Upper lobe of right lung (tissue), 1 donor: ENCODE data around the gene DAZAP2. TPM values are rescaled to one million over a fixed set of nuclear protein-coding genes. Genes with fewer than 3 reads are reported as not detected.
"Not testable (repeated sequence)": the region's sequence is repeated elsewhere in the genome, so short reads cannot be mapped to it uniquely, and the experiment has no call there.

Experiments used
- ATAC-seq: fragments of 200-7000 bp; cut with Tn5 transposase; one replicate; pipeline ENCODE4 v1.9.1; 2020; ENCODE audit warnings: mild to moderate bottlenecking, moderate library complexity
- DNase-seq: peaks from one replicate; pipeline ENCODE4 v3.0.0-alpha.2; 2020
- H3K27ac ChIP-seq: fragments of 200-600 bp; one replicate; pipeline ENCODE4 v1.8.0; 2022
- H3K27me3 ChIP-seq: fragments of 200-600 bp; one replicate; pipeline ENCODE4 v1.8.0; 2022; ENCODE audit warnings: mild to moderate bottlenecking
- H3K36me3 ChIP-seq: fragments of 200-600 bp; one replicate; pipeline ENCODE4 v1.8.0; 2022
- H3K4me1 ChIP-seq: fragments of 200-600 bp; one replicate; pipeline ENCODE4 v1.8.0; 2022
- H3K4me3 ChIP-seq: fragments of 200-600 bp; one replicate; pipeline ENCODE4 v1.8.0; 2022; ENCODE audit warnings: mild to moderate bottlenecking
- H3K9me3 ChIP-seq: fragments of 200-600 bp; one replicate; pipeline ENCODE4 v1.8.0; 2022
- intact Hi-C: fragments of 100-400 bp; cut with DNase I; formaldehyde crosslinking; loops from one replicate; pipeline ENCODE4 v1.11.0; 2022
- total RNA-seq: library from RNA; stranded (reverse); fragmentation: NEBNext Ultra II Directional; extraction: Animal tissue kit (Norgen Biotek cat#: 25700); gene quantifications from one replicate; pipeline ENCODE4 v1.2.1, GENCODE V29; 2021
- TF ChIP-seq, protein P1 (sequence below): fragments of 200-600 bp; IDR thresholded peaks from one replicate; pipeline ENCODE4 v1.8.0; 2022; ENCODE audit warnings: antibody characterized with exemption
- donor health status: DM: no; HTN: yes; CAD: no; lungs with severe emphysema.

DAZAP2 gene
- total RNA-seq, 1 donor from 2014 or later = 244 TPM

DNA sequence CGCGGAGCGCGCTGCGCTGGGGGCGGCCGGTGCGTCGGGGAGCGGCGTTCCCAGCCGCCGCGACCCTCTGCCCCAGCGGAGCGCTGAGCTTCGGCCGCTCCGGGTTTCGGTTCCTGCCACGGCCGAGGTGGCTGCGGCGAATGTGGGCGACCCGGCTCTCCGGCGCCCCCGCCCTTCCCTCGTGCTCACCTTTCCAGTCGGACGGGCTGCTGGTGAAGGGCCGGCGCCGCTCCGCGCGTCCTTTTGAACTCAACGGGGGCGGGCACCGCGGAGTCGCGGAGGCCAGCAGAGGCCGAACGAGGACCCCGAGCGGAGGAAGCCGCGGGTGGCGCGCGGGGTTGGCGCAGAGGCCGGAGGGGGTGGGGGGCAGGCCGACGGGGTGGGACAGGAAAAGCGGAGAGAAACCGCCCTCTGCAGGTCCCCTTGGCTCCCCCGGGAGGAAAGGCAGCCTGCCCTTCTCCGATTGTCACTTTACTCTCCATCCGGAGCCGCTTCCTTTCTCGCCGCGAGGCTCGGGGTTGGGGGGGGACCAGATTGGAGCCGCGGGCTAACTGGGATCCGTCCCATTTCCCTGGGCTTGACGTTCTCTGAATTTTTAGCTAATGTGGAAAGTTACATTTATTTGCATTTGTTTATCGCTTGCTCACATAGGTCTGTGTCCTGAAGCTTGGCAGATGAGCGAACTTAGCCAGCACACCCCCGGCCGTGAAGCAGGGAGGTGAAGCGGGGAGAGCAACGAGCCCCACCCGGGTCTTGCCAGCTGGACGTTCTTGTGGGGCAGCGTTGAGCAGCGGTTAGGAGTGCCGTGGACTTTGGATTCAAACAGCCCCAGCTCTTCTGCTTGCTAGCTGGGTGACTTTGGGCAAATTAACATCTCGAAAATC lies 31.7 kb downstream of the DAZAP2 start, which contains the start of gene SMAGP:
Gene SMAGP (minus strand): TSS at position 349 of the 884 bp plus-strand sequence. CDS start 1,137 bp downstream, outside the sequence.
- ATAC-seq = peak; percentile 89
- peaks cover 8% of the 10 kb centered on the region for H3K4me1 ChIP-seq

DNA sequence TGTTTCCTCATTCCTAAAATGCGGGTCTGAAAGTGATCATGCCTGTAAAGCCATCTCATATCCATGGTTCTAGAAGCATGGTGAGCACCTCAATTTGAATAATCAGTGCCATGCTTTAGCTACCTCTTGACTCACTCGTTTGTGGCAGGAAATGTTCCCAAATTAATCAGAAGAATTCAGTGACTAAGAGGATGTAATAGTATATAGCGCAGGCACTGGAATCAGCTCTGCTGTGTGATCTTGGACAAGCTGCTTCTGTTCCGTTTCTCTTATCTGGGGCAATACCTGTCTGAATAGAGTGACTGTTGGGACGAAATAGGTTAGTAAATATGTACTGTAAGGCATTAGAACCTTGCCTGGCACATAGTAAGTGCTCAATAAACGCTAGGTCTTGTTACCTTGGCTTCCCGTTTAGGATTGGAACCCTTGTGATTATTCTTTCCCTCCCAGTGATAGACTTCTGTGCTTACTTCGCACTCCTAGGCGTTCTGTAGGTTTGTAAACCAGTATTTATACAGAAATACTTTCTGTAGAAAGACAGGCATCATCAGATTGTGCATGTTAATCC lies 32.4 kb downstream of the DAZAP2 start:
- H3K27me3 ChIP-seq = peaks cover 5% of the 10 kb centered on the region
- peaks cover 8% of the 10 kb centered on the region for H3K4me1 ChIP-seq
- peak overlapping the region; percentile 59 for H3K27ac ChIP-seq
- peak overlapping the region; percentile 71 for H3K4me3 ChIP-seq
- intact Hi-C loops = loop anchor here (10.0 kb wide), 1 partner anchor 74 kb away; the partner anchor contains the start of gene CELA1
- ATAC-seq = peak; percentile 1
- DNase-seq = no peak
- no peaks in the 10 kb centered on the region for H3K36me3 ChIP-seq
- TF ChIP-seq, protein P1, sequence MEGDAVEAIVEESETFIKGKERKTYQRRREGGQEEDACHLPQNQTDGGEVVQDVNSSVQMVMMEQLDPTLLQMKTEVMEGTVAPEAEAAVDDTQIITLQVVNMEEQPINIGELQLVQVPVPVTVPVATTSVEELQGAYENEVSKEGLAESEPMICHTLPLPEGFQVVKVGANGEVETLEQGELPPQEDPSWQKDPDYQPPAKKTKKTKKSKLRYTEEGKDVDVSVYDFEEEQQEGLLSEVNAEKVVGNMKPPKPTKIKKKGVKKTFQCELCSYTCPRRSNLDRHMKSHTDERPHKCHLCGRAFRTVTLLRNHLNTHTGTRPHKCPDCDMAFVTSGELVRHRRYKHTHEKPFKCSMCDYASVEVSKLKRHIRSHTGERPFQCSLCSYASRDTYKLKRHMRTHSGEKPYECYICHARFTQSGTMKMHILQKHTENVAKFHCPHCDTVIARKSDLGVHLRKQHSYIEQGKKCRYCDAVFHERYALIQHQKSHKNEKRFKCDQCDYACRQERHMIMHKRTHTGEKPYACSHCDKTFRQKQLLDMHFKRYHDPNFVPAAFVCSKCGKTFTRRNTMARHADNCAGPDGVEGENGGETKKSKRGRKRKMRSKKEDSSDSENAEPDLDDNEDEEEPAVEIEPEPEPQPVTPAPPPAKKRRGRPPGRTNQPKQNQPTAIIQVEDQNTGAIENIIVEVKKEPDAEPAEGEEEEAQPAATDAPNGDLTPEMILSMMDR = no peak
- no peaks in the 10 kb centered on the region for H3K9me3 ChIP-seq

More for the DNA sequence above, 31.7 kb downstream of the DAZAP2 start, which contains the start of gene SMAGP:
- Histone ChIP-seq H3K9me3 (no peaks in the 10 kb centered on the region), H3K27me3 (peaks cover 5% of the 10 kb centered on the region), H3K36me3 (no peaks in the 10 kb centered on the region), H3K27ac (peak within 1 kb of the TSS; percentile 59), H3K4me3 (peak within 1 kb of the TSS; percentile 71)
- DNase-seq = peak; percentile 94
- TF ChIP-seq, protein P1 = no peak
- intact Hi-C loops = loop anchor here (10.0 kb wide), 1 partner anchor 74 kb away; the partner anchor contains the start of gene CELA1

DNA sequence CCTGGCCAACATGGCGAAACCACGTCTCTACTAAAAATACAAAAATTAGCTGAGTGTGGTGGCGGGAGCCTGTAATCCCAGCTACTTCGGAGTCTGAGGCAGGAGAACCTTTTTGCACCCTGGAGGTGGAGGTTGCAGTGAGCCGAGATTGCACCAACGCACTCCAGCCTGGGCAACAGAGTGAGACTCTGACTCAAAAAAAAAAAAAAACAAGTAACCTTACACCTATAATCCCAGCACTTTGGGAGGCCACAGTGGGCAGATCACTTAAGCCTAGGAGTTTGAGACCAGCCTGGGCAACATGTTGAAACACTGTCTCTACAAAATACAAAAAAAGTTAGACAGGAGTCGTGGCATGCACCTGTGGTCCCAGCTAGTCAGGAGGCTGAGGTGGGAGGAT lies 34.2 kb downstream of the DAZAP2 start:
- not testable (repeated sequence) for H3K4me3 ChIP-seq, H3K9me3 ChIP-seq, H3K4me1 ChIP-seq, H3K27me3 ChIP-seq, H3K36me3 ChIP-seq, ATAC-seq, DNase-seq, H3K27ac ChIP-seq
- intact Hi-C loops = loop anchor here (10.0 kb wide), 1 partner anchor 72 kb away; the partner anchor contains the start of gene CELA1

DNA sequence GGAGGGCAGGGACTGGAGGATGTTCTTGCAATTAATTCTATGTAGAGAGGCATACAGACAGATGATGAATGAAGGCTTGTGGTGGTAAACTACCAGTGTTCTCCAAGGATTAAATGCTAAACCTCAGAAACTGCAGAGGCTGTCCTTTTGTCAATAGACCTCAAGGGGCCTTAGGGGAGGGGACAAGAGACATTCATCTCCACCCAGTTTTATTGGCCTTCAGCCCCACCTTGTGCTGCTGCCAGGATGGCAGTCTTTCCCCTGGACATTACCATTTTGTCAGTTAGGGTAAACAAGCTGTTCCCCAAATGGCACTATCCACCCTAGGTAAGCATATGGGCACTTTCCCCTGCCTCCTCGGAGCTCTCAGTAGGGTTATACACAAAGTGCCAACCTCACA lies 36.5 kb downstream of the DAZAP2 start:
- DNase-seq (no peak), ATAC-seq (no peak)

DNA sequence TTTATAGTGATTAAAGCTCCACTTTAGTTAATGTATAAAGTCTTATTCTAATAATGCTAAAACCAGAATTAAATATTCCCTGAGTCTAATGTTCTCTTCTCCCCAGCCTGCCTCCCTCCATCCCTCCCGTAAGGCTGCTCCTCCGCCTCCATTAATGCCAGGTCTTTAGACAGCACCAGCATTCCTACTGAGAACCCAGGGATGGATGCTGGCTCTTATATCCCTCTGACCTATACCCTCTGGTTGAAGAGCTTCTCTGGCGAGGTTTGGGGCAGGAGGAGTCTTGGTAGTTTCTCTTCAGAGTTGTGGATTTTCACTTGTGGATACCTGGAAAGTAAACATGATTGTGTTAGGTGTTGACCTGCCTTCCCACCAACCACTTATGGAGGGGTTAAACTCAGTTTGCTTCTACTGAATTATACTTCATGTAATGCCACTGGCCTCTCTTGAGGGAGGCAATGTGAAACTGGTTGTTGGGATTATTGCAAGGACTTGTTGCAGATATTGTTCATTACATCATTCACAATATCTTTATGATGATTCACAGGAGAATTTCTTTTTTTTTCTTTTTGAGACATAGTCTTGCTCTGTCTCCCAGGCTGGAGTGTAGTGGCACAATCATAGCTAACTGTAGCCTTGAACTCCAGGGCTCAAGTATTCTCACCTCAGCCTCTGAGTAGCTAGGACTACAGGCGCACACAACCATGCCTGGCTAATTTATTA lies 42.7 kb downstream of the DAZAP2 start:
- no peak for ATAC-seq
- TF ChIP-seq, protein P1 = no peak

More for the DNA sequence above, 36.5 kb downstream of the DAZAP2 start:
- Histone ChIP-seq H3K36me3 (no peaks in the 10 kb centered on the region), H3K27me3 (peaks cover 5% of the 10 kb centered on the region), H3K27ac (no peak overlapping the region), H3K4me1 (peaks cover 8% of the 10 kb centered on the region), H3K4me3 (no peak overlapping the region), H3K9me3 (no peaks in the 10 kb centered on the region)
- intact Hi-C loops = loop anchor here (10.0 kb wide), 1 partner anchor 70 kb away; the partner anchor contains the start of gene CELA1
- TF ChIP-seq, protein P1 = no peak

More for the DNA sequence above, 42.7 kb downstream of the DAZAP2 start:
- no peak overlapping the region for H3K4me3 ChIP-seq
- no peaks in the 10 kb centered on the region for H3K9me3 ChIP-seq
- no peaks in the 10 kb centered on the region for H3K36me3 ChIP-seq
- H3K27ac ChIP-seq = no peak overlapping the region
- peaks cover 3% of the 10 kb centered on the region for H3K4me1 ChIP-seq
- intact Hi-C loops = no loop called here
- DNase-seq = no peak
- H3K27me3 ChIP-seq = no peaks in the 10 kb centered on the region
